HG02610 (cell line): Measurements from ENCODE around the gene F7.

Experiments used
- ATAC-seq: cut with Tn5 transposase; IDR thresholded peaks from one replicate; pipeline ENCODE4 v1.9.1; 2021; ENCODE audit warnings: mild to moderate bottlenecking, moderate library complexity; ENCODE audit not compliant: unreplicated experiment

The F7 gene

GRCh38 chr13:113166681-113167080 is 61.1 kb downstream of the F7 start:
- no peak for ATAC-seq

- ATAC-seq: no peak
Observed at GRCh38 chr13:113167155-113167554, 61.6 kb downstream of the F7 start.

- ATAC-seq: no peak
Observed at GRCh38 chr13:113167575-113167974, 62.0 kb downstream of the F7 start.

GRCh38 chr13:113168211-113168610 is 62.6 kb downstream of the F7 start:
- no peak for ATAC-seq

GRCh38 chr13:113169277-113170272 is 64.0 kb downstream of the F7 start:
- ATAC-seq: no peak
